PC-3 (cell line): ENCODE results near the gene SPDEF.

Experiments
- EZH2 ChIP-seq: fragments of 300-600 bp; sonication (generic); IDR thresholded peaks from one replicate; pipeline ENCODE4 v1.6.1; 2017; ENCODE audit warnings: antibody characterized with exemption, mild to moderate bottlenecking, low read length; ENCODE audit not compliant: unreplicated experiment
- TF ChIP-seq, protein P1 (sequence below): fragments of 300-600 bp; sonication (generic); conservative IDR thresholded peaks from 2 replicates; pipeline ENCODE4 v1.5.1; 2017; ENCODE audit warnings: antibody characterized with exemption, low read depth, mild to moderate bottlenecking, low read length

GRCh38 chr6:34600101-34600500 is 44.0 kb upstream of the SPDEF start:
- TF ChIP-seq, protein P1, sequence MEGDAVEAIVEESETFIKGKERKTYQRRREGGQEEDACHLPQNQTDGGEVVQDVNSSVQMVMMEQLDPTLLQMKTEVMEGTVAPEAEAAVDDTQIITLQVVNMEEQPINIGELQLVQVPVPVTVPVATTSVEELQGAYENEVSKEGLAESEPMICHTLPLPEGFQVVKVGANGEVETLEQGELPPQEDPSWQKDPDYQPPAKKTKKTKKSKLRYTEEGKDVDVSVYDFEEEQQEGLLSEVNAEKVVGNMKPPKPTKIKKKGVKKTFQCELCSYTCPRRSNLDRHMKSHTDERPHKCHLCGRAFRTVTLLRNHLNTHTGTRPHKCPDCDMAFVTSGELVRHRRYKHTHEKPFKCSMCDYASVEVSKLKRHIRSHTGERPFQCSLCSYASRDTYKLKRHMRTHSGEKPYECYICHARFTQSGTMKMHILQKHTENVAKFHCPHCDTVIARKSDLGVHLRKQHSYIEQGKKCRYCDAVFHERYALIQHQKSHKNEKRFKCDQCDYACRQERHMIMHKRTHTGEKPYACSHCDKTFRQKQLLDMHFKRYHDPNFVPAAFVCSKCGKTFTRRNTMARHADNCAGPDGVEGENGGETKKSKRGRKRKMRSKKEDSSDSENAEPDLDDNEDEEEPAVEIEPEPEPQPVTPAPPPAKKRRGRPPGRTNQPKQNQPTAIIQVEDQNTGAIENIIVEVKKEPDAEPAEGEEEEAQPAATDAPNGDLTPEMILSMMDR: no peak
- no peak for TF ChIP-seq EZH2
